CD4-positive, alpha-beta T cell treated with Interleukin-1 beta for 1 hour (primary cell): Measurements from ENCODE around the gene SLC26A11.
"Not testable (repeated sequence)": the region's sequence is repeated elsewhere in the genome, so short reads cannot be mapped to it uniquely, and the experiment has no call there.

Source experiments
- DNase-seq, 2 donors: peaks; one replicate each; pipeline ENCODE4 v3.0.0-alpha.2; 2020 to 2022

SLC26A11 gene

GRCh38 chr17:80263253-80264204, 43.3 kb downstream of the SLC26A11 start:
- DNase-seq, result peak; percentile 85 to 88

GRCh38 chr17:80264205-80265075, 44.2 kb downstream of the SLC26A11 start:
- peak; percentile 43 to 55 for DNase-seq

GRCh38 chr17:80265205-80266068, 45.2 kb downstream of the SLC26A11 start:
- DNase-seq, result peak; percentile 59 to 69

GRCh38 chr17:80267391-80267790, 47.2 kb downstream of the SLC26A11 start:
- DNase-seq, result no peak

- no peak for DNase-seq
Observed at GRCh38 chr17:80268427-80268826, 48.2 kb downstream of the SLC26A11 start.

GRCh38 chr17:80269405-80269807, 49.2 kb downstream of the SLC26A11 start:
- DNase-seq, result no peak

GRCh38 chr17:80270104-80270503, 49.9 kb downstream of the SLC26A11 start:
- DNase-seq, result no peak

GRCh38 chr17:80270836-80271235, 50.6 kb downstream of the SLC26A11 start:
- DNase-seq, result peak; percentile 22 to 53

- no peak for DNase-seq
Observed at GRCh38 chr17:80272366-80272765, 52.1 kb downstream of the SLC26A11 start.

- no peak for DNase-seq
Observed at GRCh38 chr17:80274331-80274730, 54.1 kb downstream of the SLC26A11 start.

GRCh38 chr17:80274871-80275449, 54.7 kb downstream of the SLC26A11 start:
- no peak for DNase-seq

- not testable (repeated sequence) for DNase-seq
Observed at GRCh38 chr17:80275857-80276256, 55.6 kb downstream of the SLC26A11 start.

GRCh38 chr17:80277751-80278671, 57.8 kb downstream of the SLC26A11 start:
- no peak for DNase-seq

GRCh38 chr17:80279895-80280294, 59.7 kb downstream of the SLC26A11 start:
- no peak for DNase-seq

GRCh38 chr17:80281516-80281915, 61.3 kb downstream of the SLC26A11 start:
- DNase-seq, result no peak

- no peak for DNase-seq
Observed at GRCh38 chr17:80283116-80283852, 63.1 kb downstream of the SLC26A11 start.

- DNase-seq, result no peak
Observed at GRCh38 chr17:80284631-80285030, 64.4 kb downstream of the SLC26A11 start.

- DNase-seq, result no peak
Observed at GRCh38 chr17:80285237-80285920, 65.2 kb downstream of the SLC26A11 start.

- no peak for DNase-seq
Observed at GRCh38 chr17:80286638-80286960, 66.4 kb downstream of the SLC26A11 start.

GRCh38 chr17:80287038-80287437, 66.8 kb downstream of the SLC26A11 start:
- DNase-seq, result no peak
